OCI-LY1 (cell line): ENCODE results near the gene TMEM198.

Experiments used
- H2AFZ ChIP-seq: fragments of 200-600 bp; sonication (generic), shearing (Covaris generic); 2 replicates; pipeline ENCODE4 v1.6.0; 2014; ENCODE audit warnings: antibody characterized with exemption, mild to moderate bottlenecking, low read length
- H3F3A ChIP-seq: fragments of 200-600 bp; sonication (generic), shearing (Covaris generic); 2 replicates; pipeline ENCODE4 v1.6.0; 2014; ENCODE audit warnings: mild to moderate bottlenecking, antibody characterized with exemption, low read length, moderate library complexity; ENCODE audit not compliant: insufficient read depth
- H3K27ac ChIP-seq: fragments of 200-600 bp; sonication (generic); 2 replicates; pipeline ENCODE4 v1.5.1; 2014; ENCODE audit warnings: low read length, mixed run types, mild to moderate bottlenecking, low read depth; ENCODE audit not compliant: poor library complexity, severe bottlenecking
- H3K27me3 ChIP-seq: fragments of 200-600 bp; sonication (generic); 2 replicates; pipeline ENCODE4 v1.6.0; 2014; ENCODE audit warnings: antibody characterized with exemption, mild to moderate bottlenecking, low read length, moderate library complexity; ENCODE audit not compliant: insufficient read depth
- H3K36me3 ChIP-seq: fragments of 200-600 bp; sonication (generic); 2 replicates; pipeline ENCODE4 v1.6.1; 2014; ENCODE audit warnings: mild to moderate bottlenecking, antibody characterized with exemption, low read length, moderate library complexity, mixed read lengths; ENCODE audit not compliant: insufficient read depth
- H3K4me1 ChIP-seq: fragments of 200-600 bp; sonication (generic); 2 replicates; pipeline ENCODE4 v1.5.1; 2014; ENCODE audit warnings: mild to moderate bottlenecking, low read length, moderate library complexity; ENCODE audit not compliant: insufficient read depth, severe bottlenecking
- H3K4me2 ChIP-seq: fragments of 200-600 bp; sonication (generic), shearing (Covaris generic); 2 replicates; pipeline ENCODE4 v1.6.1; 2014; ENCODE audit warnings: low read length
- H3K4me3 ChIP-seq: fragments of 200-600 bp; sonication (generic); 2 replicates; pipeline ENCODE4 v1.5.1; 2014; ENCODE audit warnings: low read length, low read depth, mild to moderate bottlenecking, mixed read lengths; ENCODE audit not compliant: poor library complexity, severe bottlenecking
- H3K79me2 ChIP-seq: fragments of 200-600 bp; shearing (Covaris generic); 2 replicates; pipeline ENCODE4 v1.6.1; 2016; ENCODE audit warnings: mixed run types, low read length, mixed read lengths; ENCODE audit not compliant: insufficient read depth
- H3K9ac ChIP-seq: fragments of 200-600 bp; sonication (generic), shearing (Covaris generic); 2 replicates; pipeline ENCODE4 v1.6.1; 2014; ENCODE audit warnings: mild to moderate bottlenecking, low read length, mixed read lengths
- H3K9me2 ChIP-seq: fragments of 200-600 bp; sonication (generic), shearing (Covaris generic); 2 replicates; pipeline ENCODE4 v1.6.1; 2014; ENCODE audit warnings: low read depth, mild to moderate bottlenecking, low read length, mixed read lengths
- H3K9me3 ChIP-seq: fragments of 200-600 bp; shearing (Covaris generic); 2 replicates; pipeline ENCODE4 v1.6.1; 2014; ENCODE audit warnings: low read length, mixed read lengths
- H4K20me1 ChIP-seq: fragments of 200-600 bp; sonication (generic), shearing (Covaris generic); 2 replicates; pipeline ENCODE4 v1.6.0; 2016; ENCODE audit warnings: mild to moderate bottlenecking, low read length; ENCODE audit not compliant: insufficient read depth
- EZH2 ChIP-seq: fragments of 200-600 bp; sonication (generic), shearing (Covaris generic); IDR thresholded peaks from 2 replicates; pipeline ENCODE4 v1.8.0; 2017; ENCODE audit warnings: borderline replicate concordance, mixed run types, mild to moderate bottlenecking, antibody characterized with exemption, low read length, moderate library complexity, mixed read lengths
- TF ChIP-seq, protein P1 (sequence below): fragments of 200-600 bp; sonication (generic), shearing (Covaris generic); IDR thresholded peaks from 2 replicates; pipeline ENCODE4 v1.5.1; 2017; ENCODE audit warnings: mild to moderate bottlenecking, antibody characterized with exemption, low read length, moderate library complexity, mixed read lengths

TMEM198 gene

GRCh38 chr2:219553463-219553963 lies 9.7 kb downstream of the TMEM198 start:
- no peaks in the 10 kb centered on the region for H3K4me1 ChIP-seq
- no peaks in the 10 kb centered on the region for H3K9me3 ChIP-seq
- H3K36me3 ChIP-seq = no peaks in the 10 kb centered on the region
- H3K79me2 ChIP-seq = no peaks in the 10 kb centered on the region
- no peak overlapping the region for H3K4me3 ChIP-seq
- H3K9me2 ChIP-seq = no peaks in the 10 kb centered on the region
- H3K27me3 ChIP-seq = 0 out of 2 replicates have a peak, but pooled peaks cover 4% of the 10 kb centered on the region
- no peak overlapping the region for H2AFZ ChIP-seq
- TF ChIP-seq, protein P1, sequence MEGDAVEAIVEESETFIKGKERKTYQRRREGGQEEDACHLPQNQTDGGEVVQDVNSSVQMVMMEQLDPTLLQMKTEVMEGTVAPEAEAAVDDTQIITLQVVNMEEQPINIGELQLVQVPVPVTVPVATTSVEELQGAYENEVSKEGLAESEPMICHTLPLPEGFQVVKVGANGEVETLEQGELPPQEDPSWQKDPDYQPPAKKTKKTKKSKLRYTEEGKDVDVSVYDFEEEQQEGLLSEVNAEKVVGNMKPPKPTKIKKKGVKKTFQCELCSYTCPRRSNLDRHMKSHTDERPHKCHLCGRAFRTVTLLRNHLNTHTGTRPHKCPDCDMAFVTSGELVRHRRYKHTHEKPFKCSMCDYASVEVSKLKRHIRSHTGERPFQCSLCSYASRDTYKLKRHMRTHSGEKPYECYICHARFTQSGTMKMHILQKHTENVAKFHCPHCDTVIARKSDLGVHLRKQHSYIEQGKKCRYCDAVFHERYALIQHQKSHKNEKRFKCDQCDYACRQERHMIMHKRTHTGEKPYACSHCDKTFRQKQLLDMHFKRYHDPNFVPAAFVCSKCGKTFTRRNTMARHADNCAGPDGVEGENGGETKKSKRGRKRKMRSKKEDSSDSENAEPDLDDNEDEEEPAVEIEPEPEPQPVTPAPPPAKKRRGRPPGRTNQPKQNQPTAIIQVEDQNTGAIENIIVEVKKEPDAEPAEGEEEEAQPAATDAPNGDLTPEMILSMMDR = no peak
- TF ChIP-seq EZH2 = no peak
- H3K9ac ChIP-seq = no peak overlapping the region
- no peaks in the 10 kb centered on the region for H3F3A ChIP-seq
- H3K27ac ChIP-seq = no peak overlapping the region
- no peak overlapping the region for H3K4me2 ChIP-seq
- H4K20me1 ChIP-seq = no peaks in the 10 kb centered on the region

DNA sequence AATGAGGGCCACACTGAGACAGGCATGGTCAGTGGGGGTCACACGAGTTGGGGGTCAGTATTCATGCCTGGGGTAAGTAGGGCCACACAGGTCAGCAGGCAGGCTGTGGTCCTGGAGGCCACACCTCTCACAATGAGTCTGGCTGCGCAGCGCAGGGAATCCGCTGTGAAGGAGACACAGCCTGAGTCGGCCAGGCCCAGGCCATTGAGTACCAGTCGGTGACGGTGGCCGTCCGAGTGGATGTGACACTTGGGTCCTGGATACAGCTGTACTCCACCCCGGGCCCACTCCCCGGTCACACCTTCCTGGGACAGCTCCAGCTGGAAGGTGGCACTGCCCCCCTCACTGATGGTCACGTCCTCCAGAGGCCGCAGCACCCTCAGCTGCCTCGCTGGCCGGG lies 10.5 kb downstream of the TMEM198 start:
- no peaks in the 10 kb centered on the region for H3K79me2 ChIP-seq
- H3K9me3 ChIP-seq = no peaks in the 10 kb centered on the region
- TF ChIP-seq EZH2 = no peak
- TF ChIP-seq, protein P1 = no peak
- no peak overlapping the region for H3K9ac ChIP-seq
- H3F3A ChIP-seq = no peaks in the 10 kb centered on the region
- H3K4me3 ChIP-seq = no peak overlapping the region
- no peak overlapping the region for H3K27ac ChIP-seq
- 0 out of 2 replicates have a peak, but pooled peaks cover 4% of the 10 kb centered on the region for H3K27me3 ChIP-seq
- H3K36me3 ChIP-seq = no peaks in the 10 kb centered on the region
- no peaks in the 10 kb centered on the region for H3K4me1 ChIP-seq
- no peak overlapping the region for H2AFZ ChIP-seq
- no peaks in the 10 kb centered on the region for H3K9me2 ChIP-seq
- no peak overlapping the region for H3K4me2 ChIP-seq
- H4K20me1 ChIP-seq = no peaks in the 10 kb centered on the region

DNA sequence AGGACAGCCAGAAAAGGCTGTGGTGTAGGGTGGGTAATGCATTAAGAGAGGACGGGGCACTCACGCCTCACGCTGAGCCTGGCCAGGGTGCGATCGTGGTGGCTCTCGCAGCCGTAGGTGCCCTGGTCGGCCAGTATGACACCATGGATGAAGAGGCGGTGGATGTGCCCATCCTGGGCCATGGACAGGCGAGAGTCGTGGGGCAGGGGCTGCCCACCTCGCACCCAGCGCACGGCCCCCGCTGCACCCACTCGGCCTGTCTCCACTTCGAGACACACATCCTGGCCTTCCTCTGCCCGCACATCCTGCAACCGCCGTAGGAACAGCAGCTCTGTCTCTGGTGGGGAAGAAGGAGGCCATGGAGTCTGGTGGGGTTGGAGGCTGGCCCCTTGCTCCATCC lies 12.1 kb downstream of the TMEM198 start:
- no peak overlapping the region for H3K4me2 ChIP-seq
- H3K4me3 ChIP-seq = no peak overlapping the region
- H3K9ac ChIP-seq = no peak overlapping the region
- no peaks in the 10 kb centered on the region for H3K4me1 ChIP-seq
- H3F3A ChIP-seq = no peaks in the 10 kb centered on the region
- H3K36me3 ChIP-seq = no peaks in the 10 kb centered on the region
- H3K79me2 ChIP-seq = no peaks in the 10 kb centered on the region
- H4K20me1 ChIP-seq = no peaks in the 10 kb centered on the region
- 0 out of 2 replicates have a peak, but pooled peaks cover 4% of the 10 kb centered on the region for H3K27me3 ChIP-seq
- TF ChIP-seq, protein P1 = no peak
- TF ChIP-seq EZH2 = no peak
- no peak overlapping the region for H3K27ac ChIP-seq
- H2AFZ ChIP-seq = no peak overlapping the region
- H3K9me2 ChIP-seq = no peaks in the 10 kb centered on the region
- no peaks in the 10 kb centered on the region for H3K9me3 ChIP-seq
